CD14-positive monocyte (primary cell): ENCODE data around the gene SEMA3C. TPM values are rescaled to one million over a fixed set of nuclear protein-coding genes. Genes with fewer than 3 reads are reported as not detected.

Experiments
- DNase-seq, 3 donors: peaks; one replicate each; pipeline ENCODE4 v3.0.0-alpha.2; 2011 to 2022
- H2AFZ ChIP-seq: 2 replicates; pipeline ENCODE4 v1.6.0; 2012; ENCODE audit warnings: mild to moderate bottlenecking, low read depth, low read length, inconsistent platforms; ENCODE audit not compliant: insufficient read depth, poor library complexity, severe bottlenecking
- H3K27ac ChIP-seq, 2 donors: 1 replicate in 1 of 2; 2 replicates in 1 of 2; pipeline ENCODE4 v1.5.1; 2012 to 2013; ENCODE audit warnings: low read length in 2 of 2, control low read depth in 1 of 2, inconsistent platforms in 1 of 2, low read depth in 1 of 2, mild to moderate bottlenecking in 1 of 2
- H3K27me3 ChIP-seq, 2 donors: one replicate each; pipeline versions ENCODE4 v1.6.0 to v1.6.1; 2011 to 2013; ENCODE audit warnings: low read length in 2 of 2; ENCODE audit not compliant: control insufficient read depth in 2 of 2, insufficient read depth in 2 of 2
- H3K36me3 ChIP-seq, 2 donors: replicated peaks in 1 of 2; 1 replicate in 1 of 2; 2 replicates in 1 of 2; pipeline versions ENCODE4 v1.5.1 to v1.6.1; 2012 to 2013; ENCODE audit warnings: low read length in 2 of 2, control low read depth in 1 of 2, inconsistent platforms in 1 of 2, mild to moderate bottlenecking in 1 of 2; ENCODE audit not compliant: insufficient read depth in 2 of 2, control insufficient read depth in 1 of 2
- H3K4me1 ChIP-seq, 2 donors: 1 replicate in 1 of 2; 2 replicates in 1 of 2; pipeline versions ENCODE4 v1.5.1 to v1.6.1; 2012 to 2013; ENCODE audit warnings: low read length in 2 of 2, control low read depth in 1 of 2, inconsistent platforms in 1 of 2, mild to moderate bottlenecking in 1 of 2, moderate library complexity in 1 of 2; ENCODE audit not compliant: insufficient read depth in 2 of 2, control insufficient read depth in 1 of 2
- H3K4me2 ChIP-seq: replicated peaks from 2 replicates; pipeline ENCODE3; 2012; ENCODE audit warnings: low read length, moderate library complexity, mild to moderate bottlenecking; ENCODE audit not compliant: poor library complexity, severe bottlenecking; ENCODE audit errors: extremely low read depth
- H3K4me3 ChIP-seq, 3 experiments: fragments of 200-600 bp in 1 of 3; sonication (generic) in 1 of 3; replicated peaks in 1 of 3; 1 replicate in 2 of 3; 2 replicates in 1 of 3; pipeline ENCODE4 v1.5.1; 2011 to 2013; ENCODE audit warnings: low read length in 3 of 3, mild to moderate bottlenecking in 3 of 3, control low read depth in 2 of 3, low read depth in 2 of 3, inconsistent platforms in 1 of 3, moderate library complexity in 1 of 3
- H3K79me2 ChIP-seq: 2 replicates; pipeline ENCODE4 v1.6.0; 2012; ENCODE audit warnings: mild to moderate bottlenecking, control low read depth, inconsistent platforms, low read length, moderate library complexity; ENCODE audit not compliant: insufficient read depth
- H3K9ac ChIP-seq: 2 replicates; pipeline ENCODE4 v1.6.0; 2017; ENCODE audit warnings: low read length, mild to moderate bottlenecking; ENCODE audit not compliant: insufficient read depth, poor library complexity, severe bottlenecking
- H3K9me3 ChIP-seq, 2 donors: replicated peaks in 1 of 2; 1 replicate in 1 of 2; 2 replicates in 1 of 2; pipeline versions ENCODE4 v1.5.1 to v1.6.1; 2012 to 2013; ENCODE audit warnings: low read length in 2 of 2, control low read depth in 1 of 2; ENCODE audit not compliant: control insufficient read depth in 1 of 2, insufficient read depth in 1 of 2
- H4K20me1 ChIP-seq: 2 replicates; pipeline ENCODE4 v1.6.0; 2012; ENCODE audit warnings: mild to moderate bottlenecking, low read length, control low read depth, moderate library complexity; ENCODE audit not compliant: insufficient read depth
- H3K27ac Mint-ChIP-seq, 7 donors: one replicate each; pipeline ENCODE4 v1.8.0; 2020; ENCODE audit warnings: mild to moderate bottlenecking in 7 of 7, mixed read lengths in 7 of 7, moderate library complexity in 6 of 7, inconsistent platforms in 2 of 7
- H3K27me3 Mint-ChIP-seq, 3 donors: one replicate each; pipeline ENCODE4 v1.8.0; 2021 to 2022; ENCODE audit warnings: low read depth in 3 of 3, mild to moderate bottlenecking in 3 of 3, mixed read lengths in 3 of 3, moderate library complexity in 3 of 3, inconsistent platforms in 1 of 3
- H3K36me3 Mint-ChIP-seq, 2 donors: one replicate each; pipeline ENCODE4 v1.8.0; 2020; ENCODE audit warnings: mixed read lengths in 2 of 2, inconsistent platforms in 1 of 2, mild to moderate bottlenecking in 1 of 2
- H3K4me1 Mint-ChIP-seq: one replicate; pipeline ENCODE4 v1.8.0; 2020; ENCODE audit warnings: mild to moderate bottlenecking, mixed read lengths
- H3K4me3 Mint-ChIP-seq, 2 donors: one replicate each; pipeline ENCODE4 v1.8.0; 2020; ENCODE audit warnings: mild to moderate bottlenecking in 2 of 2, mixed read lengths in 2 of 2, moderate library complexity in 1 of 2
- H3K9me3 Mint-ChIP-seq, 7 donors: one replicate each; pipeline ENCODE4 v1.8.0; 2020 to 2022; ENCODE audit warnings: mixed read lengths in 7 of 7, mild to moderate bottlenecking in 6 of 7, moderate library complexity in 6 of 7, inconsistent platforms in 2 of 7
- CTCF ChIP-seq: fragments of 200-600 bp; IDR thresholded peaks from one replicate; pipeline ENCODE4 v1.8.0; 2022; ENCODE audit warnings: antibody characterized with exemption, mild to moderate bottlenecking
- WGBS: methylation state at CpG from one replicate; pipeline ENCODE4 v1.1.5; 2013; ENCODE audit warnings: missing lambda C conversion rate; ENCODE audit not compliant: insufficient coverage; 5-methylcytosine and 5-hydroxymethylcytosine counted together
- intact Hi-C, 2 donors: fragments of 100-400 bp; cut with micrococcal nuclease; formaldehyde crosslinking; loops; one replicate each; pipeline versions ENCODE4 v1.15.0 to v1.15.1; 2023
- polyA plus RNA-seq, 3 donors: library from polyadenylated mRNA; depleted of rRNA in 1 of 3; unstranded in 2 of 3; stranded (reverse) in 1 of 3; fragments of 300-500 nt in 2 of 3; fragments of >200 nt in 1 of 3; fragmentation: Illumina TruSeq in 2 of 3; gene quantifications; 1 replicate in 2 of 3; 2 replicates in 1 of 3; pipeline ENCODE4 v1.2.3, GENCODE V29; 2012 to 2021

SEMA3C gene
- polyA plus RNA-seq, 3 donors: 7.2 to 14.1 (median 13.7) TPM

- intact Hi-C loops: no loop called here
- H3K27me3 ChIP-seq: no peaks in the 10 kb centered on the region
- no peak overlapping the region for H2AFZ ChIP-seq
- no peaks in the 10 kb centered on the region for H3K36me3 ChIP-seq
- no peak overlapping the region for H3K9ac ChIP-seq
- no peaks in the 10 kb centered on the region for H3K9me3 ChIP-seq
- no peak overlapping the region for H3K4me3 ChIP-seq
- H3K27me3 Mint-ChIP-seq: no peaks in the 10 kb centered on the region
- WGBS: no CpG with 5 or more reads among the region's 2 CpGs
- no peak for DNase-seq
- H3K4me1 ChIP-seq: peaks cover 7 to 21% of the 10 kb centered on the region in 2 donors
- H3K27ac Mint-ChIP-seq: peak overlapping the region in 1 of 7 donors; percentile 4
- no peak overlapping the region for H3K4me2 ChIP-seq
- TF ChIP-seq CTCF: no peak
- H3K4me3 Mint-ChIP-seq: no peak overlapping the region
- H3K27ac ChIP-seq: no peak overlapping the region
- H3K79me2 ChIP-seq: no peaks in the 10 kb centered on the region
- H3K4me1 Mint-ChIP-seq: peaks cover 21% of the 10 kb centered on the region
- H4K20me1 ChIP-seq: no peaks in the 10 kb centered on the region
- H3K9me3 Mint-ChIP-seq: peaks cover 0 to 2% (median 0%) of the 10 kb centered on the region in 7 donors
- peaks cover 3 to 7% of the 10 kb centered on the region in 2 donors for H3K36me3 Mint-ChIP-seq
Observed at GRCh38 chr7:80838643-80839042, 80.2 kb downstream of the SEMA3C start.

- Histone ChIP-seq H3K27ac (no peak overlapping the region), H3K79me2 (no peaks in the 10 kb centered on the region), H4K20me1 (no peaks in the 10 kb centered on the region), H3K4me2 (no peak overlapping the region), H3K36me3 (no peaks in the 10 kb centered on the region), H3K9me3 (no peaks in the 10 kb centered on the region), H3K4me1 (peaks cover 7 to 13% of the 10 kb centered on the region in 2 donors), H3K27me3 (no peaks in the 10 kb centered on the region), H3K9ac (no peak overlapping the region), H2AFZ (no peak overlapping the region), H3K4me3 (no peak overlapping the region)
- no CpG with 5 or more reads among the region's 3 CpGs for WGBS
- DNase-seq: no peak
- TF ChIP-seq CTCF: no peak
- H3K9me3 Mint-ChIP-seq: peaks cover 0 to 2% (median 0%) of the 10 kb centered on the region in 7 donors
- no peaks in the 10 kb centered on the region for H3K27me3 Mint-ChIP-seq
- H3K4me3 Mint-ChIP-seq: no peak overlapping the region
- H3K4me1 Mint-ChIP-seq: peaks cover 15% of the 10 kb centered on the region
- intact Hi-C loops: no loop called here
- H3K36me3 Mint-ChIP-seq: peaks cover 3 to 11% of the 10 kb centered on the region in 2 donors
- no peak overlapping the region for H3K27ac Mint-ChIP-seq
Observed at GRCh38 chr7:80837345-80837744, 81.5 kb downstream of the SEMA3C start.
